HEK293 (cell line): ENCODE results near the gene NUDT3.
A peak's percentile ranks its signal among the peaks of the same experiment; 100 is the strongest.

ENCODE experiments used
- CTCF ChIA-PET: fragments of 350-600 bp; formaldehyde crosslinking; extraction: SDS; loops from one replicate; lab custom pipeline; 2021; ENCODE audit warnings: antibody characterized with exemption; lab: Yijun Ruan, JAX
- POLR2A ChIA-PET: fragments of 300-600 bp; formaldehyde crosslinking; extraction: SDS; loops from one replicate; lab custom pipeline; 2020; ENCODE audit warnings: antibody characterized with exemption, inconsistent platforms; lab: Yijun Ruan, JAX
- H3K27ac ChIP-seq: fragments of 200-500 bp; sonication (Bioruptor generic); 2 replicates; pipeline ENCODE4 v1.5.1; 2014; ENCODE audit warnings: low read depth, low read length, control low read depth, inconsistent platforms; ENCODE audit errors: extremely low read depth
- H3K36me3 ChIP-seq, 2 experiments: fragments of 200-500 bp in 1 of 2; sonication (Bioruptor generic) in 1 of 2; 1 replicate in 1 of 2; 2 replicates in 1 of 2; pipeline ENCODE4 v1.5.1; 2014 to 2017; ENCODE audit warnings: inconsistent platforms in 2 of 2, low read length in 2 of 2; ENCODE audit not compliant: control insufficient read depth in 2 of 2, insufficient read depth in 1 of 2
- H3K4me1 ChIP-seq: fragments of 200-500 bp; sonication (Bioruptor generic); 2 replicates; pipeline ENCODE4 v1.5.1; 2014; ENCODE audit warnings: mild to moderate bottlenecking, low read length, inconsistent platforms; ENCODE audit not compliant: control insufficient read depth, insufficient read depth
- H3K4me3 ChIP-seq: 2 replicates; pipeline ENCODE4 v1.5.1; 2011; ENCODE audit warnings: low read depth, mild to moderate bottlenecking, control low read depth, low read length, moderate library complexity
- H3K9me3 ChIP-seq: fragments of 200-500 bp; sonication (Bioruptor generic); 2 replicates; pipeline ENCODE4 v1.5.1; 2014; ENCODE audit warnings: low read depth, low read length, inconsistent platforms; ENCODE audit not compliant: control insufficient read depth, insufficient read depth
- EGR2 ChIP-seq: fragments of 450-650 bp; formaldehyde crosslinking; IDR thresholded peaks from 2 replicates; pipeline ENCODE4 v1.5.1; 2016; ENCODE audit warnings: low read depth, missing biosample characterization, missing genetic modification characterization
- GLI2 ChIP-seq: fragments of 450-650 bp; formaldehyde crosslinking; IDR thresholded peaks from 2 replicates; pipeline ENCODE4; 2017; ENCODE audit warnings: missing biosample characterization, missing genetic modification characterization, low read depth, borderline replicate concordance
- HOXD13 ChIP-seq: sonication (generic); formaldehyde crosslinking; IDR thresholded peaks from 2 replicates; pipeline ENCODE4 v1.8.0; 2022; ENCODE audit warnings: missing genetic modification reagents, borderline replicate concordance
- KLF8 ChIP-seq: fragments of 450-650 bp; formaldehyde crosslinking; IDR thresholded peaks from 2 replicates; pipeline ENCODE4 v1.5.1; 2016; ENCODE audit warnings: missing biosample characterization, missing genetic modification characterization
- MEIS1 ChIP-seq: sonication (generic); formaldehyde crosslinking; IDR thresholded peaks from 2 replicates; pipeline ENCODE4 v1.8.1; 2022; ENCODE audit warnings: missing genetic modification reagents, mild to moderate bottlenecking, borderline replicate concordance
- OSR2 ChIP-seq: fragments of 450-650 bp; formaldehyde crosslinking; IDR thresholded peaks from 2 replicates; pipeline ENCODE4 v1.5.1; 2016; ENCODE audit warnings: missing biosample characterization, missing genetic modification characterization
- ZBTB17 ChIP-seq: fragments of 450-650 bp; formaldehyde crosslinking; IDR thresholded peaks from 2 replicates; pipeline ENCODE4 v1.5.1; 2016; ENCODE audit warnings: missing biosample characterization, missing genetic modification characterization
- ZBTB48 ChIP-seq: fragments of 450-650 bp; formaldehyde crosslinking; IDR thresholded peaks from 2 replicates; pipeline ENCODE4 v1.5.1; 2016; ENCODE audit warnings: missing biosample characterization, missing genetic modification characterization
- ZBTB8A ChIP-seq: fragments of 450-650 bp; formaldehyde crosslinking; IDR thresholded peaks from 2 replicates; pipeline ENCODE4 v1.5.1; 2016; ENCODE audit warnings: missing biosample characterization, missing genetic modification characterization
- ZFP69B ChIP-seq: fragments of 450-650 bp; formaldehyde crosslinking; IDR thresholded peaks from 2 replicates; pipeline ENCODE4 v1.5.1; 2016; ENCODE audit warnings: missing biosample characterization, missing genetic modification characterization
- ZNF114 ChIP-seq: fragments of 450-650 bp; formaldehyde crosslinking; IDR thresholded peaks from 2 replicates; pipeline ENCODE4 v1.5.0; 2017; ENCODE audit warnings: missing biosample characterization, missing genetic modification characterization
- ZNF132 ChIP-seq: fragments of 450-650 bp; formaldehyde crosslinking; IDR thresholded peaks from 2 replicates; pipeline ENCODE4 v1.5.1; 2017; ENCODE audit warnings: missing biosample characterization, missing genetic modification characterization, borderline replicate concordance
- ZNF146 ChIP-seq: fragments of 450-650 bp; formaldehyde crosslinking; IDR thresholded peaks from 2 replicates; pipeline ENCODE4 v1.5.1; 2016; ENCODE audit warnings: missing biosample characterization, missing genetic modification characterization
- ZNF157 ChIP-seq: fragments of 450-650 bp; formaldehyde crosslinking; IDR thresholded peaks from 2 replicates; pipeline ENCODE4 v1.5.1; 2016; ENCODE audit warnings: missing biosample characterization, missing genetic modification characterization
- ZNF2 ChIP-seq: fragments of 450-650 bp; formaldehyde crosslinking; IDR thresholded peaks from 2 replicates; pipeline ENCODE4 v1.5.1; 2016; ENCODE audit warnings: missing biosample characterization, missing genetic modification characterization
- ZNF23 ChIP-seq: fragments of 450-650 bp; formaldehyde crosslinking; IDR thresholded peaks from 2 replicates; pipeline ENCODE4 v1.5.1; 2016; ENCODE audit warnings: missing biosample characterization, missing genetic modification characterization, borderline replicate concordance
- ZNF239 ChIP-seq: fragments of 450-650 bp; formaldehyde crosslinking; IDR thresholded peaks from 2 replicates; pipeline ENCODE4 v1.5.1; 2016; ENCODE audit warnings: missing biosample characterization, missing genetic modification characterization
- ZNF324 ChIP-seq: fragments of 450-650 bp; formaldehyde crosslinking; IDR thresholded peaks from 2 replicates; pipeline ENCODE4 v1.5.1; 2016; ENCODE audit warnings: missing biosample characterization, missing genetic modification characterization
- ZNF37A ChIP-seq: fragments of 450-650 bp; IDR thresholded peaks from 2 replicates; pipeline ENCODE4 v1.5.1; 2018; ENCODE audit warnings: missing biosample characterization, missing genetic modification characterization
- ZNF473 ChIP-seq: fragments of 450-650 bp; formaldehyde crosslinking; IDR thresholded peaks from 2 replicates; pipeline ENCODE4 v1.5.1; 2017; ENCODE audit warnings: missing biosample characterization, missing genetic modification characterization
- ZNF610 ChIP-seq: fragments of 450-650 bp; formaldehyde crosslinking; IDR thresholded peaks from 2 replicates; pipeline ENCODE4 v1.5.1; 2016; ENCODE audit warnings: missing biosample characterization, missing genetic modification characterization, borderline replicate concordance
- ZNF621 ChIP-seq: fragments of 450-650 bp; formaldehyde crosslinking; IDR thresholded peaks from 2 replicates; pipeline ENCODE4 v1.5.1; 2017; ENCODE audit warnings: missing biosample characterization, missing genetic modification characterization
- ZNF660 ChIP-seq: fragments of 450-650 bp; IDR thresholded peaks from 2 replicates; pipeline ENCODE4 v1.5.1; 2018; ENCODE audit warnings: missing biosample characterization, mild to moderate bottlenecking, missing genetic modification characterization
- ZNF707 ChIP-seq: fragments of 450-650 bp; formaldehyde crosslinking; IDR thresholded peaks from 2 replicates; pipeline ENCODE4 v1.5.1; 2016; ENCODE audit warnings: missing biosample characterization, missing genetic modification characterization
- ZNF830 ChIP-seq: fragments of 450-650 bp; IDR thresholded peaks from 2 replicates; pipeline ENCODE4 v1.5.0; 2018; ENCODE audit warnings: missing biosample characterization, missing genetic modification characterization, low read depth, mild to moderate bottlenecking, moderate library complexity
- TF ChIP-seq, protein P1 (sequence below): fragments of 450-650 bp; formaldehyde crosslinking; IDR thresholded peaks from 2 replicates; pipeline ENCODE4 v1.5.1; 2016; ENCODE audit warnings: missing biosample characterization, missing genetic modification characterization
- TF ChIP-seq, protein P2 (sequence below): fragments of 450-650 bp; formaldehyde crosslinking; IDR thresholded peaks from 2 replicates; pipeline ENCODE4 v1.5.1; 2016; ENCODE audit warnings: missing biosample characterization, missing genetic modification characterization
- TF ChIP-seq, protein P3 (sequence below): fragments of 450-650 bp; formaldehyde crosslinking; IDR thresholded peaks from 2 replicates; pipeline ENCODE4 v1.5.1; 2017; ENCODE audit warnings: missing biosample characterization, missing genetic modification characterization
- TF ChIP-seq, protein P4 (sequence below): fragments of 450-650 bp; formaldehyde crosslinking; IDR thresholded peaks from 2 replicates; pipeline ENCODE4 v1.5.1; 2017; ENCODE audit warnings: missing biosample characterization, missing genetic modification characterization

The NUDT3 gene

DNA sequence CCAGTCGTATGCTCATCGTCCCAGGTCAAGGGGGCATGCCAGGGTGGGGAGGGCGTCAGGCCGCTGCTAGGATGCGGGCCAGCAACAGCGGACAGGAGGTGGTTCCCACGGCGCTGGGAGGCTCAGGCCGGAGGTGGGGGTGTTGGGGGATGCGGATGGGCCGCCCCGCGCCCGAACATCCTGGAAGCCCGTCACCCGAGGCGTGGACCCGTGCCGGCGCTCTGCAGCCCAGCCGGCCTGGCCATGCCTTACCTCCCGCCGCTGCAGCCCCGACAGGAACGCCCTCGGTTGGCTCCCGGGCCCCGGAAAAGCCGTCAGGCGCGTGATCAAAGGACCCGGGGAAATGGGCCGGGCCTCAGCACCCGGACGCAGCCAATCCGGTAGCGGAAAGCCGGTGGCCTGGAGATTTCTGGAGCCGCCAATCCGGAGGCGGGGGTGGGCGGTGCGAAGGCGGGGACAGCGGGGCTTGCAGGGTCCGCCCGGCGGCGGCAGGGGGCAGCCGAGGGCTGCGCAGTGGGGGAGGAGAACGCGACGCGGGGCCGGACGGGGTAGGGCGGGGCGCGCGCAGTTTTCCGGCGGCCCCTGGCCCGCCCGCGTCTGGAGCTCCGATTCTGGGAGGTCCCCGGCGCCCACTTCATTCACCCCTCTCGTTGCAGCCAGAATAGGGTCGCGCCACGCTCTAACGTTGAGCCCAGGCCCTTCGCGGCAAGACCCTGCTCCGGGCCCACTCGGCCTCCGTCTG lies 143.6 kb downstream of the NUDT3 start, which contains the start of gene SMIM29:
Gene SMIM29, minus strand, starts transcription at position 280 of the 742 bp plus-strand sequence. CDS start 1,215 bp downstream, outside the sequence.
- H3K4me3 ChIP-seq, result peak within 1 kb of the TSS; percentile 79
- ChIA-PET CTCF (interaction anchor here (0.5 to 4.9 kb wide), 56 partner anchors 8 to 889 kb away, joined by 3 to 101 read pairs (median 5); partner anchors contain the start of genes HMGA1, NUDT3 and RPS10), POLR2A (interaction anchor here (0.6 to 4.5 kb wide), 15 partner anchors 12 to 343 kb away, joined by 3 to 54 read pairs (median 4); partner anchors contain the start of genes HMGA1 and RPS10)
- peaks cover 0 to 13% of the 10 kb centered on the region in 2 experiments; a peak in 1 of 3 replicates for H3K36me3 ChIP-seq
- no peaks in the 10 kb centered on the region for H3K9me3 ChIP-seq
- H3K27ac ChIP-seq, result peak within 1 kb of the TSS; percentile 56; the same call in 1 of the 2 replicates
- peaks cover 3% of the 10 kb centered on the region for H3K4me1 ChIP-seq
- TF ChIP-seq HOXD13 (no peak), ZNF610 (peak; percentile 12; the same call in 1 of the 2 replicates), ZNF830 (tag by site-specific recombination) (no peak), ZNF324 (tag by site-specific recombination) (no peak), ZNF473 (tag by site-specific recombination) (no peak), GLI2 (tag by site-specific recombination) (no peak), ZNF621 (tag by site-specific recombination) (no peak), OSR2 (tag by site-specific recombination) (peak; percentile 73), ZNF660 (tag by site-specific recombination) (peak; percentile 87), ZFP69B (tag by site-specific recombination) (peak; percentile 26; the same call in 1 of the 2 replicates), ZNF37A (no peak), ZNF239 (tag by site-specific recombination) (no peak), ZNF157 (tag by site-specific recombination) (no peak), ZNF2 (tag by site-specific recombination) (peak; percentile 41; the same call in 1 of the 2 replicates), ZBTB8A (tag by site-specific recombination) (peak; percentile 79), ZNF146 (tag by site-specific recombination) (peak; percentile 12; the same call in 1 of the 2 replicates), ZNF707 (tag by site-specific recombination) (no peak), ZNF132 (tag by site-specific recombination) (no peak), ZBTB17 (tag by site-specific recombination) (peak; percentile 59), ZBTB48 (tag by site-specific recombination) (peak; percentile 81), ZNF23 (tag by site-specific recombination) (no peak), EGR2 (tag by site-specific recombination) (peak; percentile 95), KLF8 (tag by site-specific recombination) (peak; percentile 76), MEIS1 (CRISPR knock-in tag) (no peak), ZNF114 (tag by site-specific recombination) (no peak)
- TF ChIP-seq, protein P1, sequence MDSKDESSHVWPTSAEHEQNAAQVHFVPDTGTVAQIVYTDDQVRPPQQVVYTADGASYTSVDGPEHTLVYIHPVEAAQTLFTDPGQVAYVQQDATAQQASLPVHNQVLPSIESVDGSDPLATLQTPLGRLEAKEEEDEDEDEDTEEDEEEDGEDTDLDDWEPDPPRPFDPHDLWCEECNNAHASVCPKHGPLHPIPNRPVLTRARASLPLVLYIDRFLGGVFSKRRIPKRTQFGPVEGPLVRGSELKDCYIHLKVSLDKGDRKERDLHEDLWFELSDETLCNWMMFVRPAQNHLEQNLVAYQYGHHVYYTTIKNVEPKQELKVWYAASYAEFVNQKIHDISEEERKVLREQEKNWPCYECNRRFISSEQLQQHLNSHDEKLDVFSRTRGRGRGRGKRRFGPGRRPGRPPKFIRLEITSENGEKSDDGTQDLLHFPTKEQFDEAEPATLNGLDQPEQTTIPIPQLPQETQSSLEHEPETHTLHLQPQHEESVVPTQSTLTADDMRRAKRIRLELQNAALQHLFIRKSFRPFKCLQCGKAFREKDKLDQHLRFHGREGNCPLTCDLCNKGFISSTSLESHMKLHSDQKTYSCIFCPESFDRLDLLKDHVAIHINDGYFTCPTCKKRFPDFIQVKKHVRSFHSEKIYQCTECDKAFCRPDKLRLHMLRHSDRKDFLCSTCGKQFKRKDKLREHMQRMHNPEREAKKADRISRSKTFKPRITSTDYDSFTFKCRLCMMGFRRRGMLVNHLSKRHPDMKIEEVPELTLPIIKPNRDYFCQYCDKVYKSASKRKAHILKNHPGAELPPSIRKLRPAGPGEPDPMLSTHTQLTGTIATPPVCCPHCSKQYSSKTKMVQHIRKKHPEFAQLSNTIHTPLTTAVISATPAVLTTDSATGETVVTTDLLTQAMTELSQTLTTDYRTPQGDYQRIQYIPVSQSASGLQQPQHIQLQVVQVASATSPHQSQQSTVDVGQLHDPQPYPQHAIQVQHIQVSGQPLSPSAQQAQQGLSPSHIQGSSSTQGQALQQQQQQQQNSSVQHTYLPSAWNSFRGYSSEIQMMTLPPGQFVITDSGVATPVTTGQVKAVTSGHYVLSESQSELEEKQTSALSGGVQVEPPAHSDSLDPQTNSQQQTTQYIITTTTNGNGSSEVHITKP (tag by site-specific recombination), result peak; percentile 77
- TF ChIP-seq, protein P2, sequence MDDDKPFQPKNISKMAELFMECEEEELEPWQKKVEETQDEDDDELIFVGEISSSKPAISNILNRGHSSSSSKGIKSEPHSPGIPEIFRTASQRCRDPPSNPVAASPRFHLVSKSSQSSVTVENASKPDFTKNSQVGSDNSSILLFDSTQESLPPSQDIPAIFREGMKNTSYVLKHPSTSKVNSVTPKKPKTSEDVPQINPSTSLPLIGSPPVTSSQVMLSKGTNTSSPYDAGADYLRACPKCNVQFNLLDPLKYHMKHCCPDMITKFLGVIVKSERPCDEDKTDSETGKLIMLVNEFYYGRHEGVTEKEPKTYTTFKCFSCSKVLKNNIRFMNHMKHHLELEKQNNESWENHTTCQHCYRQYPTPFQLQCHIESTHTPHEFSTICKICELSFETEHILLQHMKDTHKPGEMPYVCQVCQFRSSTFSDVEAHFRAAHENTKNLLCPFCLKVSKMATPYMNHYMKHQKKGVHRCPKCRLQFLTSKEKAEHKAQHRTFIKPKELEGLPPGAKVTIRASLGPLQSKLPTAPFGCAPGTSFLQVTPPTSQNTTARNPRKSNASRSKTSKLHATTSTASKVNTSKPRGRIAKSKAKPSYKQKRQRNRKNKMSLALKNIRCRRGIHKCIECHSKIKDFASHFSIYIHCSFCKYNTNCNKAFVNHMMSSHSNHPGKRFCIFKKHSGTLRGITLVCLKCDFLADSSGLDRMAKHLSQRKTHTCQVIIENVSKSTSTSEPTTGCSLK (tag by site-specific recombination), result no peak
- TF ChIP-seq, protein P3, sequence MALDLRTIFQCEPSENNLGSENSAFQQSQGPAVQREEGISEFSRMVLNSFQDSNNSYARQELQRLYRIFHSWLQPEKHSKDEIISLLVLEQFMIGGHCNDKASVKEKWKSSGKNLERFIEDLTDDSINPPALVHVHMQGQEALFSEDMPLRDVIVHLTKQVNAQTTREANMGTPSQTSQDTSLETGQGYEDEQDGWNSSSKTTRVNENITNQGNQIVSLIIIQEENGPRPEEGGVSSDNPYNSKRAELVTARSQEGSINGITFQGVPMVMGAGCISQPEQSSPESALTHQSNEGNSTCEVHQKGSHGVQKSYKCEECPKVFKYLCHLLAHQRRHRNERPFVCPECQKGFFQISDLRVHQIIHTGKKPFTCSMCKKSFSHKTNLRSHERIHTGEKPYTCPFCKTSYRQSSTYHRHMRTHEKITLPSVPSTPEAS (tag by site-specific recombination), result no peak
- TF ChIP-seq, protein P4, sequence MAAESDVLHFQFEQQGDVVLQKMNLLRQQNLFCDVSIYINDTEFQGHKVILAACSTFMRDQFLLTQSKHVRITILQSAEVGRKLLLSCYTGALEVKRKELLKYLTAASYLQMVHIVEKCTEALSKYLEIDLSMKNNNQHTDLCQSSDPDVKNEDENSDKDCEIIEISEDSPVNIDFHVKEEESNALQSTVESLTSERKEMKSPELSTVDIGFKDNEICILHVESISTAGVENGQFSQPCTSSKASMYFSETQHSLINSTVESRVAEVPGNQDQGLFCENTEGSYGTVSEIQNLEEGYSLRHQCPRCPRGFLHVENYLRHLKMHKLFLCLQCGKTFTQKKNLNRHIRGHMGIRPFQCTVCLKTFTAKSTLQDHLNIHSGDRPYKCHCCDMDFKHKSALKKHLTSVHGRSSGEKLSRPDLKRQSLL (tag by site-specific recombination), result peak; percentile 68
